C4-2B (cell line): Measurements from ENCODE around the gene CAMKK2.

ENCODE experiments used
- H3K27ac ChIP-seq: fragments of 450-650 bp; 2 replicates; pipeline ENCODE4 v1.5.1; 2017
- CTCF ChIP-seq: fragments of 450-650 bp; conservative IDR thresholded peaks from 2 replicates; pipeline ENCODE4 v1.5.1; 2017; ENCODE audit warnings: mild to moderate bottlenecking
- ZFX ChIP-seq: fragments of 450-650 bp; IDR thresholded peaks from 2 replicates; pipeline ENCODE4 v1.6.1; 2017

The CAMKK2 gene

GRCh38 chr12:121331248-121331647 lies 34.7 kb upstream of the CAMKK2 start:
- no peak for TF ChIP-seq CTCF
- TF ChIP-seq ZFX: no peak
- H3K27ac ChIP-seq: no peak overlapping the region

GRCh38 chr12:121330692-121331091 lies 34.2 kb upstream of the CAMKK2 start:
- TF ChIP-seq CTCF (no peak), ZFX (no peak)
- no peak overlapping the region for H3K27ac ChIP-seq

- H3K27ac ChIP-seq: no peak overlapping the region
- no peak for TF ChIP-seq CTCF
- no peak for TF ChIP-seq ZFX
Measured at GRCh38 chr12:121330195-121330594, 33.7 kb upstream of the CAMKK2 start.

DNA sequence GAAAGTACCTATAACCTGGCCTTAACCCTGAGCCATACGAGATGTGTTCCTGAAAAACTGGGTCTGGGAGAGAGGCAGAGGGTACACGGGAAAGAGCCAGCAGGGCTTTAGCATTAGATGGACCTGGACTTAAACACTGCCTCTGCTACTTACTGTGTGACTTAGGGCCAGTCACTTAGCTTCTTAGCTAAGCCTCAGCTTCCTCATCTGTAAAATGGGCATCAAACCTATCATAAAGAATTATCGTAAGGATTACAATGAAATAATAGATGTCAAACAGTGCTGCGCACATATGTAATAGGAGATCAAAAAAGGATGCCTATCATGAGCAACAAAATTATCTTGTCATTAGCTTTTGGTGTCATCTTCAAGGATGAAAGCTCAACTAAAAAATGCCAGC lies 32.1 kb upstream of the CAMKK2 start:
- TF ChIP-seq ZFX: no peak
- no peak for TF ChIP-seq CTCF
- no peak overlapping the region for H3K27ac ChIP-seq

DNA sequence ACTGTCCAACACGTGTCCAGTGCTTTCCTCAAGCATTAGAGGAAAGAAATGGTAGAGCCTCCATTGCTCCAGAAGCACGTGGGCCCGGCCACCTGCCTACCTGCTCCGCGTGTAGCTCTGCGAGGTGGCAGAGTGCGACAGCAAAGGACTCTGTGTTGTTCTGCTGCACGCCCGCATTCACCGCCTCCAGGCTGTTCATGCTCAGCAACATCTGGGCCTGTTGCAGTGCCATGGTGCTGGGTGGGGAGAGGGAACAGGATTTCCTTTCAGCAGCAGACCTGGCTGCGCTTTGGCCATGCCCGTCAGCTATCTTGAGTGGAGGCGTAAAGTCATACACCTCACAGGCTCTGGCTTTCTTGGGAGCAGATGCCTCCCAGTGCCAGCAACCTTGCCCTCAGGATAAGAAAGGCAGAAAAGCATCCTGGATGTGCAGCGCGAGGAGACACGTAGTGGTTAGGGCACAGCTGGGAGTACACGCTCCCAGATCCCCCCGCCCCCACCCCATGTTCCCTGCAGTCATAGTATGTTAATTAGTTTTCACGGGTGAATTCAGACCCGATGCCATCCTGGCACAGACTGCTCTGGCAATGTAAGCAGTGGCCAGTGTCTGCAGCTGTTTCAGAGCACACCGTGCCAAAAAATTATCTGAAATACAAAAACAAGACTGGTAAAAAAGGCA lies 30.6 kb upstream of the CAMKK2 start:
- H3K27ac ChIP-seq: no peak overlapping the region
- no peak for TF ChIP-seq CTCF

- H3K27ac ChIP-seq: no peak overlapping the region
- TF ChIP-seq CTCF (no peak), ZFX (no peak)
Measured at GRCh38 chr12:121325922-121326396, 29.4 kb upstream of the CAMKK2 start.

- H3K27ac ChIP-seq: no peak overlapping the region
- TF ChIP-seq ZFX (no peak), CTCF (no peak)
Measured at GRCh38 chr12:121323908-121324307, 27.4 kb upstream of the CAMKK2 start.
